PC-3 (cell line): ENCODE data around the gene ATXN10. TPM values are rescaled to one million over a fixed set of nuclear protein-coding genes. Genes with fewer than 3 reads are reported as not detected.

Source experiments
- ATAC-seq: fragments of 200-7000 bp; cut with Tn5 transposase; 2 replicates; pipeline ENCODE4 v1.9.1; 2020; ENCODE audit warnings: mild to moderate bottlenecking, moderate library complexity
- BruUV-seq: library from RNA; stranded (reverse); fragments of 400-500 nt; replicated peaks from 2 replicates; lab custom pipeline; 2021; lab: Mats Ljungman, UMichigan
- CTCF ChIA-PET: fragments of 300-600 bp; sonication (Branson Sonifier 250); formaldehyde crosslinking; loops from one replicate; lab custom pipeline; 2022; ENCODE audit warnings: antibody characterized with exemption; lab: Charles Lee
- POLR2A ChIA-PET: fragments of 300-600 bp; sonication (Branson Sonifier 250); formaldehyde crosslinking; loops from one replicate; lab custom pipeline; 2022; ENCODE audit warnings: antibody characterized with exemption; ENCODE audit not compliant: unreplicated experiment; lab: Charles Lee
- DNase-seq: peaks from one replicate; pipeline ENCODE4 v3.0.0-alpha.2; 2015
- H2AFZ ChIP-seq: fragments of 300-600 bp; sonication (generic); 2 replicates; pipeline ENCODE4 v1.6.0; 2016; ENCODE audit warnings: antibody characterized with exemption, low read length
- H3F3A ChIP-seq: fragments of 300-600 bp; sonication (generic); one replicate; pipeline ENCODE4 v1.6.0; 2017; ENCODE audit warnings: antibody characterized with exemption, low read length, control low read depth, mild to moderate bottlenecking; ENCODE audit not compliant: unreplicated experiment
- H3K27ac ChIP-seq: fragments of 300-600 bp; sonication (generic); 2 replicates; pipeline ENCODE4 v1.5.1; 2016; ENCODE audit warnings: mild to moderate bottlenecking, low read length
- H3K27me3 ChIP-seq: fragments of 300-600 bp; sonication (generic); 2 replicates; pipeline ENCODE4 v1.6.1; 2016; ENCODE audit warnings: low read length, mixed read lengths
- H3K36me3 ChIP-seq: fragments of 300-600 bp; sonication (generic); 2 replicates; pipeline ENCODE4 v1.6.1; 2016; ENCODE audit warnings: low read depth, mixed run types, low read length, mixed read lengths
- H3K4me1 ChIP-seq: fragments of 300-600 bp; sonication (generic); 2 replicates; pipeline ENCODE4 v1.5.1; 2016; ENCODE audit warnings: low read length; ENCODE audit not compliant: insufficient read depth
- H3K4me2 ChIP-seq: fragments of 300-600 bp; sonication (generic); 2 replicates; pipeline ENCODE4 v1.6.0; 2016; ENCODE audit warnings: low read length
- H3K4me3 ChIP-seq: fragments of 300-600 bp; sonication (generic); 2 replicates; pipeline ENCODE4 v1.5.1; 2016; ENCODE audit warnings: mild to moderate bottlenecking, low read length, mixed read lengths
- H3K79me2 ChIP-seq: fragments of 300-600 bp; sonication (generic); 2 replicates; pipeline ENCODE4 v1.6.1; 2017; ENCODE audit warnings: low read length, mixed read lengths
- H3K9ac ChIP-seq: fragments of 300-600 bp; sonication (generic); 2 replicates; pipeline ENCODE4 v1.6.0; 2016; ENCODE audit warnings: mild to moderate bottlenecking, low read length
- H3K9me2 ChIP-seq: fragments of 300-600 bp; sonication (generic); replicated peaks from 2 replicates; pipeline ENCODE4 v1.6.1; 2016; ENCODE audit warnings: mixed run types, low read length, mixed read lengths
- H3K9me3 ChIP-seq: fragments of 300-600 bp; sonication (generic); 2 replicates; pipeline ENCODE4 v1.6.1; 2016; ENCODE audit warnings: low read length, mixed read lengths
- H4K20me1 ChIP-seq: fragments of 300-600 bp; sonication (generic); 2 replicates; pipeline ENCODE4 v1.6.1; 2016; ENCODE audit warnings: low read length, mixed read lengths
- CTCF ChIP-seq: fragments of 300-600 bp; sonication (generic); conservative IDR thresholded peaks from 2 replicates; pipeline ENCODE4 v1.5.1; 2017; ENCODE audit warnings: antibody characterized with exemption, low read depth, mild to moderate bottlenecking, low read length
- EZH2 ChIP-seq: fragments of 300-600 bp; sonication (generic); IDR thresholded peaks from one replicate; pipeline ENCODE4 v1.6.1; 2017; ENCODE audit warnings: antibody characterized with exemption, mild to moderate bottlenecking, low read length; ENCODE audit not compliant: unreplicated experiment
- EZH2phosphoT487 ChIP-seq: fragments of 300-600 bp; sonication (generic); IDR thresholded peaks from 2 replicates; pipeline ENCODE4 v1.6.1; 2018; ENCODE audit warnings: mild to moderate bottlenecking, antibody characterized with exemption, low read length, borderline replicate concordance
- intact Hi-C: fragments of 100-400 bp; cut with micrococcal nuclease; formaldehyde crosslinking; loops from 2 replicates; pipeline ENCODE4 v1.9.0; 2023
- total RNA-seq: library from RNA; depleted of rRNA; stranded (reverse); fragments of >200 nt; gene quantifications from 2 replicates; pipeline ENCODE4 v1.2.3, GENCODE V29; 2014

The ATXN10 gene
- total RNA-seq, 1 experiment from 2014 or later = 40.6 TPM

DNA sequence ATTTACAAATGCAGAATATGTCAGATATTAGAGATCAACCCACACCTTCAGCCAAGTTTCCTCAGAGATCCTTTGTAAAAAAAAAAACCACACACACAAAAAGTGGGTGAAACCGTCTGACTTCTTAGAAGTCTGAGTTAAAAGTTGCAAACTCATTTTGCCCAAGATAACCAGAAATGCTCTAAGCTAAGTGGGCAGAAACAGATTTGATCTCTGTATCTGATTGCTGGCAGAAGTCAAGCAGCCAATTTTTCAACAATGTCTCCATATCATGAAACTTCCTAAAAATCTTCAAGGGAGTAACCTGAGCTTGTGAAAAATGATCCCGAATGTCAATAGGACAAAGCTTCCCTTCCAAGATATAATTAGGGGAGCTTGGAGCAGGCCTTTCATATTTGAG, 28.6 kb upstream of the ATXN10 start:
- H3K27ac ChIP-seq = no peak overlapping the region
- no peaks in the 10 kb centered on the region for H3K79me2 ChIP-seq
- no peaks in the 10 kb centered on the region for H4K20me1 ChIP-seq
- TF ChIP-seq EZH2 (no peak), CTCF (no peak), EZH2phosphoT487 (no peak)
- H2AFZ ChIP-seq = no peak overlapping the region
- ChIA-PET POLR2A (no interaction called here), CTCF (no interaction called here)
- H3K9me2 ChIP-seq = no peaks in the 10 kb centered on the region
- ATAC-seq = no peak
- no peak overlapping the region for H3K4me2 ChIP-seq
- peaks cover 29% of the 10 kb centered on the region for H3K4me1 ChIP-seq
- no TSS peak for BruUV-seq
- H3F3A ChIP-seq = peaks cover 3% of the 10 kb centered on the region
- no peaks in the 10 kb centered on the region for H3K9me3 ChIP-seq
- H3K36me3 ChIP-seq = no peaks in the 10 kb centered on the region
- intact Hi-C loops = no loop called here
- no peak overlapping the region for H3K4me3 ChIP-seq
- no peak for DNase-seq
- H3K27me3 ChIP-seq = no peaks in the 10 kb centered on the region
- H3K9ac ChIP-seq = no peak overlapping the region

GRCh38 chr22:45644714-45645113, 26.9 kb upstream of the ATXN10 start:
- Histone ChIP-seq H3K79me2 (no peaks in the 10 kb centered on the region), H4K20me1 (no peaks in the 10 kb centered on the region), H3K9ac (peak overlapping the region; percentile 76; the same call in 1 of the 2 replicates), H3K4me3 (no peak overlapping the region), H3K27me3 (no peaks in the 10 kb centered on the region), H3K36me3 (no peaks in the 10 kb centered on the region), H3K9me2 (no peaks in the 10 kb centered on the region), H3K9me3 (no peaks in the 10 kb centered on the region), H3K4me2 (peak overlapping the region; percentile 80), H2AFZ (peak overlapping the region; percentile 72; the same call in 1 of the 2 replicates), H3K27ac (no peak overlapping the region), H3F3A (no peaks in the 10 kb centered on the region), H3K4me1 (peaks cover 11% of the 10 kb centered on the region)
- ATAC-seq (no peak), DNase-seq (no peak)
- intact Hi-C loops = loop anchor here (1.0 to 5.0 kb wide), 2 partner anchors 63 to 187 kb away; no protein-coding TSS in a partner anchor
- ChIA-PET CTCF (no interaction called here), POLR2A (no interaction called here)
- TF ChIP-seq CTCF (no peak), EZH2 (no peak), EZH2phosphoT487 (no peak)
- no TSS peak for BruUV-seq

DNA sequence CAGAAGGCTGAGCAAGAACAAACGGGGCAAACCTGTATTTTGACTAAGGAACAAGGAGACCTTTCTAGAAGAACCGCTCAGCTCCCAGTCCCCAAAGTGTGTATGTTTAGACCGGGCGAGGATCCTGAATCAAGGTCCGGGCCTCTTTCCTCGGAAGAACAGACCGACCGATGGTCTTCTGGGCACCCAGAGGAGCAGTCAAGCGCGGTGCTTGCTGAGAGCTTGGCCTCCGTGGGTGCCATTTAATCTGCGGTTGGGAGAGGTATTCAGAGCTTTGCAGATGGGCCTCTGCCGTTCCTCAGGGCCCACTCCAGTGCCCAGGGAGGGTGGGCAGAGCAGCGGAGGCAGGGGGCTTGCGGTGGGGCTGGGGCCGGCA, 26.5 kb upstream of the ATXN10 start:
- ChIA-PET POLR2A (no interaction called here), CTCF (no interaction called here)
- TF ChIP-seq EZH2phosphoT487 (no peak), EZH2 (no peak), CTCF (no peak)
- intact Hi-C loops = loop anchor here (1.0 to 5.0 kb wide), 2 partner anchors 62 to 186 kb away; no protein-coding TSS in a partner anchor
- no peaks in the 10 kb centered on the region for H4K20me1 ChIP-seq
- DNase-seq = no peak
- H3K36me3 ChIP-seq = no peaks in the 10 kb centered on the region
- ATAC-seq = peak; percentile 44
- H3K9ac ChIP-seq = peak overlapping the region; percentile 76
- no peaks in the 10 kb centered on the region for H3K79me2 ChIP-seq
- H3K4me2 ChIP-seq = peak overlapping the region; percentile 80
- H3K27me3 ChIP-seq = no peaks in the 10 kb centered on the region
- H3K4me3 ChIP-seq = peak overlapping the region; percentile 55
- peak overlapping the region; percentile 44 for H3K27ac ChIP-seq
- peak overlapping the region; percentile 72 for H2AFZ ChIP-seq
- H3K4me1 ChIP-seq = peaks cover 10% of the 10 kb centered on the region
- no peaks in the 10 kb centered on the region for H3K9me3 ChIP-seq
- no peaks in the 10 kb centered on the region for H3K9me2 ChIP-seq
- BruUV-seq = no TSS peak
- no peaks in the 10 kb centered on the region for H3F3A ChIP-seq
